Retinal pigment epithelial cell (primary cell): ENCODE results near the gene EGFR.
A peak's percentile ranks its signal among the peaks of the same experiment; 100 is the strongest.

Experiments
- DNase-seq: peaks from one replicate; pipeline ENCODE4 v3.0.0-alpha.2; 2010; ENCODE audit warnings: low read depth
- H3K4me3 ChIP-seq: 2 replicates; pipeline ENCODE4 v1.5.1; 2011; ENCODE audit warnings: mild to moderate bottlenecking, low read length, control low read depth, moderate library complexity
- TF ChIP-seq, protein P1 (sequence below): conservative IDR thresholded peaks from 2 replicates; pipeline ENCODE4 v1.5.1; 2011; ENCODE audit warnings: low read depth, low read length, control low read depth, inconsistent platforms

EGFR gene

DNA sequence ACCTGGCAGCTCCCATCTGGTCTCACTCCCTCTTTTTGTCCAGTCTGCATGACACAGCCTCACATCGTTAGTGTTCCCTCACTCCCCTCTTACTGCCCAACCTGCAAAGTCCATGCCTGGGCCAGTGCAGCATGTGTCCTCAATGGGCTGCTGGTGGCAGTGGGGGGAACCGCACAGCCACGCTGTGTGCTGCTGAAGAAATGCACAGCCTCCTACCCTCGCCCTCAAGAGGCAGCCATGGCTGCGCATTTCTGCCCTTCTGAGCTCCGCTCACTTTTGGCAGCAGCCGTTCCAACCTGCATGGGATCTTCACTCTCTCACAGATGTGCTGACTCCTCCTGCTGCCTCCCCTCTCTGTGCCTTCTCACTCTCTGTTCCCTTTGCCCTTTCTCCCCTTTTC lies 103.4 kb downstream of the EGFR start:
- no peak for DNase-seq
- H3K4me3 ChIP-seq, result no peak overlapping the region
- TF ChIP-seq, protein P1, sequence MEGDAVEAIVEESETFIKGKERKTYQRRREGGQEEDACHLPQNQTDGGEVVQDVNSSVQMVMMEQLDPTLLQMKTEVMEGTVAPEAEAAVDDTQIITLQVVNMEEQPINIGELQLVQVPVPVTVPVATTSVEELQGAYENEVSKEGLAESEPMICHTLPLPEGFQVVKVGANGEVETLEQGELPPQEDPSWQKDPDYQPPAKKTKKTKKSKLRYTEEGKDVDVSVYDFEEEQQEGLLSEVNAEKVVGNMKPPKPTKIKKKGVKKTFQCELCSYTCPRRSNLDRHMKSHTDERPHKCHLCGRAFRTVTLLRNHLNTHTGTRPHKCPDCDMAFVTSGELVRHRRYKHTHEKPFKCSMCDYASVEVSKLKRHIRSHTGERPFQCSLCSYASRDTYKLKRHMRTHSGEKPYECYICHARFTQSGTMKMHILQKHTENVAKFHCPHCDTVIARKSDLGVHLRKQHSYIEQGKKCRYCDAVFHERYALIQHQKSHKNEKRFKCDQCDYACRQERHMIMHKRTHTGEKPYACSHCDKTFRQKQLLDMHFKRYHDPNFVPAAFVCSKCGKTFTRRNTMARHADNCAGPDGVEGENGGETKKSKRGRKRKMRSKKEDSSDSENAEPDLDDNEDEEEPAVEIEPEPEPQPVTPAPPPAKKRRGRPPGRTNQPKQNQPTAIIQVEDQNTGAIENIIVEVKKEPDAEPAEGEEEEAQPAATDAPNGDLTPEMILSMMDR, result no peak

DNA sequence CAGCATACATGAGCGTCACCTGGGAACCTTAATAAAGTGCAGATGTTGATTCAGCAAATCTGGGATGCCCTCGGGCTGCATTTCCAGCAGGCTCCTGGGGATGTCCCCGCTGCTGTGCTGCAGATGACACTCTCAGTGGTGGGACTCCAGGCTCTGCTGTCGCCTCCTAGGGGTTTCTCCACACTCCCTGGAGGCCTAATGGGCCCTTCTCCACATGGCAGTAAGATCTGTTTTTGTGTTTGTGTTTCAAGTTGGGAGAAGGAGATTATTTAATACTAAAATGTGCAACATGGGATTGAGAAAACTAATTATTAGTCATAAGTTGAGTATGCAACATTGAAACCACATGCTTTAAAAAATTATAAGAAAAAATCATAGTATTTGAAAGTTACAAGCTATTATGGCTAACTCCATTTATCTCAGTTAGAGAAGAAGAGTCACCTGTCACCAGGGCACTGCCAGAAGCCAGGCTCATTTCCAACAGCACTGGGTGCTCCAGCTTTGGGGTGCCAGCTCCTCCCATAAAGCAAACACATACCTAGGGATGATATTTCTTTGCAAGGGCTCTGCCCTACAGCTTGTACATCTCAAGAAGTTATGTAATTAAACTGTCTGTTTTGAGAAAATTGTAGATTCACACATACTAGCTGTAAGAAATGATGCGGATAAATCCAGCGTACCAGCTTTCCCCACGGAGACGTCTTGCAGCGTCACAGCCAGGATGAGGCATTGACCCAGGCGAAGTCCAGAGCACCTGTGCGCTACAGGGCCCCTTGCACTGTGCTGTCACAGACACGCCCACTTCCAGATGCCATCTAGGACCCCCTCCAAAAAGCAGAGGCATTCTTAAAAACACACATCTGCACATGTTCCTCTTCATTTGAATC lies 106.4 kb downstream of the EGFR start:
- no peak for DNase-seq
- H3K4me3 ChIP-seq, result no peak overlapping the region
- TF ChIP-seq, protein P1, result peak; percentile 19

DNA sequence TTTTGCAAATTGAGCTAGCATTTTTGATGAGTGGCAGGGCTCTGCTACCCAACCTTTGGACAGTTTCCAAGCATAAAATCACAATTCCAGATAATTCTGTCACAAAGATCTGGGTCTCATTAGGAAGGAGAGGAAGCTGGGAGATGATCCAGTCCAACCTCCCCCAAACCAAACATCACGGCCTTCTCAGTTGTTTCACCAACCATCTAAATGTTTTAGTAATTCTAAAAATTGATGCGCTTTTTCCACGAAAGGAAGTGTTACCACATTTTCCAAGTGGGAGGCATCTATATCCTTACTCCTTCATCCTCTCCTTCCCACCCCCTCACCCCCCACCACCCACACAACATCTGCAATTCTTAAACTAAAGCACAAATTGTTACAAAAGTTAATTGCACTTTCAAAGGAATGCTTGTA lies 108.3 kb downstream of the EGFR start:
- H3K4me3 ChIP-seq, result no peak overlapping the region
- DNase-seq, result no peak
- TF ChIP-seq, protein P1, result no peak

DNA sequence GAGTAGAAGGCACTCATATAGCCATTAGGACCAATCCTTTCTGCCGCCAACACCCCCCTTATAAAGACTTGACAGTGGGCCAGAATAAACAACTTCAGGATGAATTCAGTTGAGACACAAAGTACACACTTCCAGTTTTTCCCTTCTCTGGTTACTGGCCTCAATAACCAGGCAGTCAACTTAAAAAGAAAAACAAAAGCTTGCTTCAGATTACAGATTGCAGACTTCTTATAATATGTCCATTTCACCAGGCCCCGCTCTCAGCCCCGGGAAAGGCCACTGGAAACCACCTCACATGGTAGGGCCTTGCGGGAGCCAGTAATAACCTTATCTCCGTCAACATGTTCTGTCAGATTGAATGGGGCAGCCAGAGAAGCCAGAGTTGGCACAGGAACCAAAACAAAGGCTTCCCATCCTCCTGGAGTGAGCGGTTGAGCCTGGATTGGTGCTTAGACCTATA lies 108.8 kb downstream of the EGFR start:
- no peak overlapping the region for H3K4me3 ChIP-seq
- no peak for DNase-seq
- TF ChIP-seq, protein P1, result no peak

DNA sequence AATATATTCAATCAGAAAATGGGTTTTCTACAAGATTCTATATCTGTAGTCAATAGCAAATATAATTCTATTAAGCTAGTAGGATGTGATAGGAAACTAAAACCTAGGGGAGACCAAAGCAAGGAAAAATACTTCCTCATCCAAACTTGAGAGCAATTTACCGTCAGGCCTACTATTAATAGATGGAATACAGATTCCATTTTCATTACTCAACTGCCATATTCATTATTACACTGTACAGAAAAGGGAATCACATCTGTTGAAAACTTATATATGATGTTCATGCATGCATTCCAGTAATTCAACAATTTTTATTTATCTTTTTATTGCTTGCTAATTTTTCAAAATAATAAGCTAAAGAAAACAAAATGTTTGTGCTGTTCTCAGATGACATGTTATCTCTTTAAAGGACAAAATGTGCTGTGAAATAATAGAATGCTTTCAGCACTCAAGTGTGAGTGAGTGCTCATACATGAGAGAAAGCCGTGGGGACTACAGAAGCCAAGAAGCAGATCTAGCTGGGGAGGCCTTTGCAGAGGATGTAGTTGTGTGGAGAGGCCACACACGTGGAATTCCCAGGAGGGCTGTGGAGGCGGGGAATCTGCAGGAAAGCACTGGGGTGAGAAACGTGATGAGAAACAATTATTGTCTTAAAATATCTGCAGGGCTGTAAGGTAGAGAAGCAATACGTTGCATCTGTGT lies 110.0 kb downstream of the EGFR start:
- DNase-seq, result no peak
- TF ChIP-seq, protein P1, result no peak
- H3K4me3 ChIP-seq, result no peak overlapping the region

DNA sequence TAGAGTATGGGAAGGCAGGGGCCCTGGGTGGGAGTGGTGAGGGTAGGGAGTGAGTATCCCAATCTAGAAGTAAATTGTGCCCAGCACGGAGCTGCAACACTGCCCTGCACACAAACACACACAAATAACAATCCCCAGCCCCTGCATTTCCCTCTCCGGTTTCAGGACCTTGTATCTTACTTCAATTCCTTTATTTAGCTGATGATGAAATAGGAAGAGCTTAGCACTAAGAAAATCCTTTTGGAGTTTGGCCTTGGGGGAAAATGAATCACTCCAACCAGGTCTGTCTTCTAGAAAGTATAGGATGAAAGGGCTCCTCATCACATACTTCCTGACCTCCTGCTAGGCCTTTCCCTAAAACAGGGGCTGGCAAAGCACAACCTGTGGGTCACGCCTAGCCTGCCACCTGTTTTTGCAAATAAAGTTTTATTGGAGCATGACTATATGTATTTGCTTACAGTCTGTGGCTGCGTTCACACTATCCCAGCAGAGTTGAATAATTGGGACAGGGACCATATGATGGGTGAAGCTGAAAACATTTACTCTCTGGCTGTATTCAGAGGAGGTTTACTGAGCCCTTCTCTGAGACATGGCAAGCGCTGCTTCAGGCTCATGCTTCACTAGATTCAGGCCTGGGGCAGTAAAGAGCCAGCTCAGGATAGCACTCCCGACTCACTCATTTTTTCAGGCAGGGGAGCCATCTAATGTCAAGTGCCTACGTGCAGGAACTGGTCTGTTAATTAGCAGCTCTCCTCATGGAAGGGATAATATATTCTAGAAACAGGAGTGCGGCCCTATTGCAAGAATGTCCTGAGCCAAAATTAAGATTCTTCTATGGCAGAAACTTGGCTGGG lies 111.0 kb downstream of the EGFR start:
- TF ChIP-seq, protein P1, result peak; percentile 28
- peak; percentile 86 for DNase-seq
- H3K4me3 ChIP-seq, result no peak overlapping the region
